Activated naive CD8-positive, alpha-beta T cell treated with anti-CD3 and anti-CD28 coated beads, Interleukin-2, amount 10 ng/mL, durations not matched to agents 7 days and 5 days (primary cell): Measurements from ENCODE around the gene GABRG3. TPM values are rescaled to one million over a fixed set of nuclear protein-coding genes. Genes with fewer than 3 reads are reported as not detected.

Source experiments
- ATAC-seq: fragments of 150-1000 bp; cut with Tn5 transposase; one replicate; pipeline ENCODE4 v1.10.0; 2021; ENCODE audit warnings: low read depth, moderate library complexity
- POLR2A ChIA-PET: fragments of 350-600 bp; sonication (Branson Sonifier 250); formaldehyde crosslinking; loops from one replicate; lab custom pipeline; 2021; ENCODE audit warnings: antibody characterized with exemption; lab: Charles Lee
- DNase-seq: peaks from one replicate; pipeline ENCODE4 v3.0.0; 2021
- H3K27ac Mint-ChIP-seq: one replicate; pipeline ENCODE4 v1.8.0; 2022; ENCODE audit warnings: mild to moderate bottlenecking, mixed read lengths
- H3K27me3 Mint-ChIP-seq: one replicate; pipeline ENCODE4 v1.8.0; 2022; ENCODE audit warnings: mild to moderate bottlenecking, moderate library complexity, mixed read lengths
- H3K36me3 Mint-ChIP-seq: one replicate; pipeline ENCODE4 v1.8.0; 2021; ENCODE audit warnings: mild to moderate bottlenecking, mixed read lengths
- H3K4me1 Mint-ChIP-seq: one replicate; pipeline ENCODE4 v1.8.0; 2021; ENCODE audit warnings: mixed read lengths
- H3K4me3 Mint-ChIP-seq: one replicate; pipeline ENCODE4 v1.8.0; 2022; ENCODE audit warnings: mild to moderate bottlenecking, moderate library complexity, mixed read lengths
- H3K9me3 Mint-ChIP-seq: one replicate; pipeline ENCODE4 v1.8.0; 2021; ENCODE audit warnings: mixed read lengths
- total RNA-seq, 2 experiments: library from RNA; stranded (reverse); gene quantifications; one replicate each; pipeline ENCODE4 v1.2.3, GENCODE V29; 2021

The GABRG3 gene
- total RNA-seq, 2 experiments from 2014 or later, result not detected

DNA sequence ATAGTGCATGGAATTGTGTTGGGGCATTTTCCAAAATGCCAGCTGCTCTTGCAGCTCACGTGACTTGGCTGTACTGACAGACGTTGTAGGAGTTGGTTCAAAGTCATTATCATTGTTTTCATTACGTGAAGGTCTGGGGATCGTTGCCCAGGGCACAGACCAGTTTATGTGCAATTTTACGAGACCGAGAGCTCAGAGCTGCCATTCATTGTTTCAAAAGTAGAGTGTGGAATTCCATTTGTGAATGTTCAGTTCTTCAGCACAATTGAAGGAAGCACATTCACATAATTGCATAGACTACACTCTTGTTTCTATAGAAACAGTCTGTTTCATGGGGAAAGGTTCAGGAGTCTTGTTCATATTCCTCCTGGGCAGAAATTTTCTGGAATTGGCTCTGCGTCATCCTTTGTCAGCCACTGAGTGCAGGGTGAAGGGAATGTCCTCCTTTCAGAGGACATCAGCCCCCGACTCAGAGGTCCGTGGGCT is 54.5 kb downstream of the GABRG3 start:
- Mint-ChIP-seq H3K36me3 (no peaks in the 10 kb centered on the region), H3K4me1 (no peaks in the 10 kb centered on the region), H3K9me3 (no peaks in the 10 kb centered on the region), H3K4me3 (no peak overlapping the region), H3K27me3 (no peaks in the 10 kb centered on the region), H3K27ac (no peak overlapping the region)
- ATAC-seq (no peak), DNase-seq (no peak)
- POLR2A ChIA-PET, result no interaction called here

- H3K4me3 Mint-ChIP-seq, result no peak overlapping the region
- ATAC-seq, result no peak
- no peak overlapping the region for H3K27ac Mint-ChIP-seq
- no peaks in the 10 kb centered on the region for H3K27me3 Mint-ChIP-seq
- POLR2A ChIA-PET, result no interaction called here
- no peaks in the 10 kb centered on the region for H3K4me1 Mint-ChIP-seq
- peaks cover 1% of the 10 kb centered on the region for H3K9me3 Mint-ChIP-seq
- no peak for DNase-seq
- no peaks in the 10 kb centered on the region for H3K36me3 Mint-ChIP-seq
Measured at GRCh38 chr15:27027229-27027628, 56.2 kb downstream of the GABRG3 start.

GRCh38 chr15:27028858-27029477 is 58.0 kb downstream of the GABRG3 start:
- H3K4me3 Mint-ChIP-seq, result no peak overlapping the region
- ATAC-seq, result no peak
- no peaks in the 10 kb centered on the region for H3K4me1 Mint-ChIP-seq
- H3K27me3 Mint-ChIP-seq, result no peaks in the 10 kb centered on the region
- peaks cover 1% of the 10 kb centered on the region for H3K9me3 Mint-ChIP-seq
- no peak overlapping the region for H3K27ac Mint-ChIP-seq
- POLR2A ChIA-PET, result interaction anchor here (0.7 kb wide), 1 partner anchor 1640 kb away, joined by 4 read pairs; no protein-coding TSS in a partner anchor
- DNase-seq, result no peak
- H3K36me3 Mint-ChIP-seq, result no peaks in the 10 kb centered on the region

- Mint-ChIP-seq H3K9me3 (peaks cover 1% of the 10 kb centered on the region), H3K27ac (no peak overlapping the region), H3K27me3 (no peaks in the 10 kb centered on the region), H3K4me3 (no peak overlapping the region), H3K36me3 (no peaks in the 10 kb centered on the region), H3K4me1 (no peaks in the 10 kb centered on the region)
- ATAC-seq (no peak), DNase-seq (no peak)
- POLR2A ChIA-PET, result no interaction called here
Measured at GRCh38 chr15:27036210-27036609, 65.2 kb downstream of the GABRG3 start.

GRCh38 chr15:27037501-27037900 is 66.5 kb downstream of the GABRG3 start:
- Mint-ChIP-seq H3K27ac (no peak overlapping the region), H3K4me1 (no peaks in the 10 kb centered on the region), H3K27me3 (no peaks in the 10 kb centered on the region), H3K4me3 (no peak overlapping the region), H3K36me3 (no peaks in the 10 kb centered on the region), H3K9me3 (no peaks in the 10 kb centered on the region)
- POLR2A ChIA-PET, result no interaction called here
- no peak for DNase-seq
- ATAC-seq, result no peak

- no peaks in the 10 kb centered on the region for H3K27me3 Mint-ChIP-seq
- POLR2A ChIA-PET, result no interaction called here
- H3K4me1 Mint-ChIP-seq, result no peaks in the 10 kb centered on the region
- ATAC-seq (no peak), DNase-seq (no peak)
- no peak overlapping the region for H3K4me3 Mint-ChIP-seq
- no peaks in the 10 kb centered on the region for H3K36me3 Mint-ChIP-seq
- H3K27ac Mint-ChIP-seq, result no peak overlapping the region
- H3K9me3 Mint-ChIP-seq, result no peaks in the 10 kb centered on the region
Measured at GRCh38 chr15:27039152-27039551, 68.2 kb downstream of the GABRG3 start.

DNA sequence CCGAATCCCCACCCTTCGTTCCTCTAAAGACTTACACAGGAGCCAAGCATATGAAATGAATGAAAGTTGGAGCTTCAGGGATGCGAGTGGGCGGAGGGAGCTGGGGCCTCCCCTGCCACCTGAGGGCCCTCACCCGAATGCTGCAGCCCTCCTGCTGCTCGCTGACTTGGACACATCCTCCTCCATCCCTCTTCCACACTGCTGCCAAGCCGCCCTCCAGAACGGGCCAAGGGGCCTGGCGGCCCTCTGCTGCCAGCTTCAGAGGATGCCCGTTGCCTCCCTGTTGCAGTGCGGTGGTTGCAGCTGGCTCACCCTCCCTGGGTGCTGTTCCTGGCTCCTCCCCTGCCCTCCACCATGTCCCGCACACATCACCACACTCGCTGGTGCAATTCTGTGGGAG is 71.2 kb downstream of the GABRG3 start:
- no peak overlapping the region for H3K27ac Mint-ChIP-seq

DNA sequence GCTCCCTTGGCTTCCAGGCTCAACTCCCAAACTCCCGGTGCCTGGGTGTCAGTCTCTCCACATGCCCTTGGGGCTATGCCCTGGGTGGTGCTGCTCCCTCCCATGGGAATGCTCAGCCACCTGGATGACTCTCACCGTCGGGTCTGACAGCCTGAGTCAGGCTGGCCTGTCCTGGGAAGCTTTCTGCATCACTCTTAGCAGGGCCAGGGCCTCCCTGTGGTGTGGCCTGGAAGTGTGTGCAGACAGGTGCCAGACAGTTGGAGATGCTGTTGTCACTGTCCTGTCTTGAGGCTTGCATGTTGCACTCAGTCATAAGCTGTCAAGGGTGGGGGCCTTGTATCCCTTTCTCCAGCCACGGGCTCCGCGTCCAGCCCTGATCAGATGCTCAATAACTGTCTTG is 71.7 kb downstream of the GABRG3 start:
- Mint-ChIP-seq H3K27me3 (no peaks in the 10 kb centered on the region), H3K4me3 (no peak overlapping the region), H3K9me3 (no peaks in the 10 kb centered on the region), H3K36me3 (no peaks in the 10 kb centered on the region), H3K27ac (no peak overlapping the region), H3K4me1 (no peaks in the 10 kb centered on the region)
- no peak for DNase-seq
- POLR2A ChIA-PET, result no interaction called here
- ATAC-seq, result no peak

More for the DNA sequence above, 71.2 kb downstream of the GABRG3 start:
- no peaks in the 10 kb centered on the region for H3K36me3 Mint-ChIP-seq
- H3K4me3 Mint-ChIP-seq, result no peak overlapping the region
- H3K27me3 Mint-ChIP-seq, result no peaks in the 10 kb centered on the region
- POLR2A ChIA-PET, result no interaction called here
- no peaks in the 10 kb centered on the region for H3K9me3 Mint-ChIP-seq
- no peaks in the 10 kb centered on the region for H3K4me1 Mint-ChIP-seq
- ATAC-seq, result no peak
- DNase-seq, result no peak

DNA sequence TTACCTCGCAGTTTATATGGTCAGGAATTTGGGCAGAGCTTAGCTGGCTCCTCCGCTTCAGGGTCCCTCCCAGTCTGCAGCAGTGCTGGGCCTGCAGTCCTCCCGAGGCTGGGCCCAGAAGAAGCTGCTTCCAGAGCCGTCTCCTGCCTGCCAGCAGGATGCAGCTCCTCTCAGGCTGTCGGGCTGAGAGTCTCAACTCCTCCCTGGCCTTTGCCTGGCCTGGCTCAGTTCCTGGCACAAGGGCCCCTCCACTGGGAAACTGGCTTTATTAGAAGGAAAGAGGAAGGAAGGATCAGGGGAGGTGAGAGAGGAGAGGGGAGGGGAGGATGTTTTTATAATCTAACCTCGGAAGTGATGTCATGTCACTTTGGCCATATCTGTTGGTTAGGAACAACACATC is 72.8 kb downstream of the GABRG3 start:
- no peak overlapping the region for H3K4me3 Mint-ChIP-seq
- POLR2A ChIA-PET, result no interaction called here

DNA sequence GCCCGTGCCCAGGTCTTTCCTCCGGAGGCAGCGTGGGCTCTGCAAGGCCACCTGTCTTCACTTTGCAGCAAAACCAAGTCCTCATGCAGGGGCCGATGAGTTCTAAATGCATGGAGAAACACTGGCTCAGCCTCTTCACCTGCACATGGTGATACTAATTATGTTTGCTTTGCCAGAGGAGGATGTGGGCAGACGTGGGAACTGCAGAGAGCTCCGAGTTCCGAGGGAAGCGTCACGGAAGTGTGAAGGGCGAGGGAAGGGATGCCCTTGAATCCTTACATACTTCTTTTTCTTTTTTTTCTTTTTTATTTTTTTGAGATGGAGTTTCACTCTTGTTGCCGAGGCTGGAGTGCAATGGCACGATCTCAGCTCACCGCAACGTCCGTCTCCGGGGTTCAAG is 74.8 kb downstream of the GABRG3 start:
- H3K27me3 Mint-ChIP-seq, result no peaks in the 10 kb centered on the region
- ATAC-seq (no peak), DNase-seq (no peak)
- POLR2A ChIA-PET, result no interaction called here
- H3K9me3 Mint-ChIP-seq, result no peaks in the 10 kb centered on the region
- no peak overlapping the region for H3K4me3 Mint-ChIP-seq
- no peaks in the 10 kb centered on the region for H3K36me3 Mint-ChIP-seq
- no peaks in the 10 kb centered on the region for H3K4me1 Mint-ChIP-seq
- no peak overlapping the region for H3K27ac Mint-ChIP-seq

More for the DNA sequence above, 72.8 kb downstream of the GABRG3 start:
- Mint-ChIP-seq H3K27ac (no peak overlapping the region), H3K9me3 (no peaks in the 10 kb centered on the region), H3K36me3 (no peaks in the 10 kb centered on the region), H3K4me1 (no peaks in the 10 kb centered on the region), H3K27me3 (no peaks in the 10 kb centered on the region)
- DNase-seq, result no peak
- no peak for ATAC-seq

- no peak for ATAC-seq
- H3K36me3 Mint-ChIP-seq, result no peaks in the 10 kb centered on the region
- no peaks in the 10 kb centered on the region for H3K9me3 Mint-ChIP-seq
Measured at GRCh38 chr15:27046880-27047279, 75.9 kb downstream of the GABRG3 start.

DNA sequence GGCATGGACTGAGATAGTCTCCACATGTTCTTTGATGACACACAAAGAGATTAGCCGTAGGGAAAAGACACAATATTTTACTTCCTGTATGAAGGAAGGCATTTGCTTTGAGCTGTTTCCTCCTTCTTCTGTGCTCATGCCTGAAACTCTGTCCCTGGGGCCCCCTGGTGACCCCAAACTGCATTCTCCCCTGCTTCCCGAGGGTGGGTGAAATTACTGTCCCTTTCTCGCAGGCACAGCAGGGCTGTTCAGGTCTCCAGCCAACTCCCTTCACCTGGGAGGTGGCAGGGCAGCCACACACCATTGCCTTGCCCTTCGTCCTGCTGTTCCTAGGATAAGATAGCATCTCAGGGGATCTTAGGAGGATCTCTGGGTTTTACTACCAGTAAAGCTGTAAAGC is 79.2 kb downstream of the GABRG3 start:
- POLR2A ChIA-PET, result no interaction called here
- ATAC-seq, result no peak
- no peaks in the 10 kb centered on the region for H3K36me3 Mint-ChIP-seq
- no peaks in the 10 kb centered on the region for H3K9me3 Mint-ChIP-seq
- no peak for DNase-seq
- H3K27ac Mint-ChIP-seq, result no peak overlapping the region
- H3K4me1 Mint-ChIP-seq, result no peaks in the 10 kb centered on the region
- no peaks in the 10 kb centered on the region for H3K27me3 Mint-ChIP-seq
- no peak overlapping the region for H3K4me3 Mint-ChIP-seq

More at GRCh38 chr15:27046880-27047279, 75.9 kb downstream of the GABRG3 start:
- H3K4me3 Mint-ChIP-seq, result no peak overlapping the region
- POLR2A ChIA-PET, result no interaction called here
- no peaks in the 10 kb centered on the region for H3K27me3 Mint-ChIP-seq
- no peak for DNase-seq
- H3K4me1 Mint-ChIP-seq, result no peaks in the 10 kb centered on the region
- no peak overlapping the region for H3K27ac Mint-ChIP-seq

- Mint-ChIP-seq H3K4me3 (no peak overlapping the region), H3K36me3 (no peaks in the 10 kb centered on the region), H3K9me3 (no peaks in the 10 kb centered on the region), H3K4me1 (no peaks in the 10 kb centered on the region), H3K27me3 (no peaks in the 10 kb centered on the region), H3K27ac (no peak overlapping the region)
- ATAC-seq (no peak), DNase-seq (no peak)
- POLR2A ChIA-PET, result no interaction called here
Measured at GRCh38 chr15:27054426-27054825, 83.4 kb downstream of the GABRG3 start.

DNA sequence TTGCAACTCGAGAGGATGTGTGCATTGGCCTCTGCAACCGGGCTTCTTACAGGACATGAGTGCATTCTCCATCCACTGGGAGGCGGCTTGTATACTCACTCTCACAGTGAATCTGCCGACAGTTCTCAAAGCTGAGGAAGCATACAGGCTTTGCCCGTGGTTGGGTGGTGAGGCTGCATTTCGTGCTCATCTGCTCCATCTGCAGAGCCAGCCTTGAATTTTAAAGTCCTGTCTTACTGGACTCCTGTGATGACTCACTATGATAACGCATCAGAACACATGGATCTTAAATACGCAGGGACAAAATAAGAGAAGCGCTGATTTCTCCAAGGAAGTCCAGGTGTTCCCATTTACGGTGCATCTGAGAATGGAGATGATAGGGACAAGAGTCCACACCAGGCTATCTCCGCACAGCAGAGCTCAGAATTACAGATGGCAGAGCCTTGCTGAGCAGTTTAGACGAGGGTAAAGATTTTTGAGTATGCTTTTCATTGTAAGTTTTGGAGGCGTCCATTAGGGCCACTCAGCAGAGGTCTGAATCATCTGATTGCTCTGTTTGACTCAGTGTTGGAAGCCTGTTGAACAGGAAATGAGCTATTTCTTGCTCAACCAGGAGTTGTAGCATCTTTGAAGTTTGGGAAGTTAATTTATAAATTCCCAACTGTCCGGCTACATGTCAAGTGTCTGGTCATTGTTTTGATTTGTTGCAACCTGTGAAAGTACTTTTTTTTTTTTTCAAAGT is 87.1 kb downstream of the GABRG3 start:
- Mint-ChIP-seq H3K9me3 (no peaks in the 10 kb centered on the region), H3K4me3 (no peak overlapping the region), H3K27ac (no peak overlapping the region), H3K4me1 (no peaks in the 10 kb centered on the region), H3K27me3 (no peaks in the 10 kb centered on the region), H3K36me3 (no peaks in the 10 kb centered on the region)
- POLR2A ChIA-PET, result no interaction called here
- ATAC-seq, result no peak
- no peak for DNase-seq
